Activated naive CD4-positive, alpha-beta T cell treated with anti-CD3 and anti-CD28 coated beads, Interleukin-2, amount 50 U/mL, for 72 hours (primary cell): ENCODE results near the gene OR6X1. TPM values are rescaled to one million over a fixed set of nuclear protein-coding genes. Genes with fewer than 3 reads are reported as not detected.

ENCODE experiments used
- ATAC-seq, 2 donors: fragments of 150-1000 bp; cut with Tn5 transposase; 2 replicates each; pipeline ENCODE4 v1.10.0; 2021; ENCODE audit warnings: mild to moderate bottlenecking in 2 of 2, moderate library complexity in 2 of 2
- DNase-seq, 2 donors: peaks; one replicate each; pipeline ENCODE4 v3.0.0; 2021 to 2022; ENCODE audit warnings: low spot score in 2 of 2
- H3K27ac Mint-ChIP-seq, 2 donors: one replicate each; pipeline ENCODE4 v1.8.0; 2022; ENCODE audit warnings: mild to moderate bottlenecking in 2 of 2, mixed read lengths in 2 of 2
- H3K36me3 Mint-ChIP-seq, 2 donors: one replicate each; pipeline ENCODE4 v1.8.0; 2022; ENCODE audit warnings: mixed read lengths in 2 of 2
- H3K9me3 Mint-ChIP-seq, 2 donors: one replicate each; pipeline ENCODE4 v1.8.0; 2022; ENCODE audit warnings: mixed read lengths in 2 of 2
- total RNA-seq, 2 donors: library from RNA; stranded (reverse); gene quantifications; one replicate each; pipeline ENCODE4 v1.2.3, GENCODE V29; 2022

The OR6X1 gene, protein sequence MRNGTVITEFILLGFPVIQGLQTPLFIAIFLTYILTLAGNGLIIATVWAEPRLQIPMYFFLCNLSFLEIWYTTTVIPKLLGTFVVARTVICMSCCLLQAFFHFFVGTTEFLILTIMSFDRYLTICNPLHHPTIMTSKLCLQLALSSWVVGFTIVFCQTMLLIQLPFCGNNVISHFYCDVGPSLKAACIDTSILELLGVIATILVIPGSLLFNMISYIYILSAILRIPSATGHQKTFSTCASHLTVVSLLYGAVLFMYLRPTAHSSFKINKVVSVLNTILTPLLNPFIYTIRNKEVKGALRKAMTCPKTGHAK
- total RNA-seq: not detected

DNA sequence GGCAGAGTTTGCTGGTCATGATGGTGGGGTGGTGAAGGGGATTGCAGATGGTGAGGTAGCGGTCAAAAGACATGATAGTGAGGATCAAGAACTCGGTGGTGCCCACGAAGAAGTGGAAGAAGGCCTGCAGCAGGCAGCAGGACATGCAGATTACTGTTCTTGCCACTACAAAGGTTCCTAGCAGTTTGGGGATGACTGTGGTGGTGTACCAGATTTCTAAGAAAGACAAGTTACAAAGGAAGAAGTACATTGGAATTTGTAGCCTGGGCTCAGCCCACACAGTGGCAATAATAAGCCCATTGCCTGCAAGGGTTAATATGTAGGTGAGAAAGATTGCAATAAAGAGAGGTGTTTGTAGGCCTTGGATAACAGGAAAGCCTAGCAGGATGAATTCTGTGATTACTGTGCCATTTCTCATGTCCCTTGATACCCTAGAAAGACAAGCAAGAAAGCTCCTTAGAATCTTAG is at the start of gene OR6X1:
Gene OR6X1 (minus strand): TSS at position 418 of the 468 bp plus-strand sequence. CDS start 0 bp downstream, at position 418.
- no peaks in the 10 kb centered on the region for H3K9me3 Mint-ChIP-seq
- H3K36me3 Mint-ChIP-seq: no peaks in the 10 kb centered on the region
- ATAC-seq (peak in 1 of 2 donors; percentile 55), DNase-seq (no peak)
- no peak within 1 kb of the TSS for H3K27ac Mint-ChIP-seq

DNA sequence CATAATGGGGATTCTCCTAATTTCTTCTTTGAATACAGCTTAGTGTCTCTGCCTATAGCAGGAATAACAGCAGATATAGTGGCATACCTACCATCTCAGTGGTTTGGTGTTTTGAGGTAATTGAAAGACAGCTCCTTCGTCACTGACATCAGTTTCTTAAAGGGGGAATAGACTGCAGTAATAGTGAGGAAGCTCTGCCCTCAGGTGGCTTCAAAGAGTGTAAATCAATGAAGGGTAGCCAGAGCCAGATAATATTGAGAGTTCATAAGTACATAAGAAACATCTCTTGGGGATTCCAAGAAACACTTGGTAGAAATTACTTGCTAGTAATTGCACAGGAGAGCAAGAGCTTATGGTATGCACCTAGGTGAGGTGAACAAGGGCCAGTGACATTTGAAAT is 47.4 kb upstream of the OR6X1 start:
- Mint-ChIP-seq H3K9me3 (no peaks in the 10 kb centered on the region), H3K36me3 (no peaks in the 10 kb centered on the region), H3K27ac (no peak overlapping the region)
- DNase-seq: no peak
- no peak for ATAC-seq

DNA sequence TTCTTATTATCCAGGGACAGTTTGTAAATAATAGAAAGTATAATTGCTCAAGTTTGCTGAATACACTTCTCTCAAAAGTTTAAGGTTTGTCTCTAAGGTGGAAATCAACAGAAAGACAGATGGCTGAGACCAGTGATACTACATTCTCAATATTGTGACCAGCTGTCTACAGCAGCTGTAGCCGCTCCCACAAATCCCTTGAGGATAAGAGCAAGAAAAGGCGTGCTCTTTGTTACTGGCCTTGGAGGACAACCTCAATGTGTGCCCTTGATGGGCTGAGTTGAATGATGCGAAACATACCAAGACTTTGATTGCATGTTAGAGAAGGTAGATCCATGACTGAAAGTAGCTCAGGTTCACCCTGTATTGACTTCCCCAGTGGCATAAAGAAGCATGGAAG is 45.7 kb upstream of the OR6X1 start:
- H3K27ac Mint-ChIP-seq: no peak overlapping the region
- no peak for ATAC-seq
- H3K9me3 Mint-ChIP-seq: no peaks in the 10 kb centered on the region
- no peak for DNase-seq
- no peaks in the 10 kb centered on the region for H3K36me3 Mint-ChIP-seq

DNA sequence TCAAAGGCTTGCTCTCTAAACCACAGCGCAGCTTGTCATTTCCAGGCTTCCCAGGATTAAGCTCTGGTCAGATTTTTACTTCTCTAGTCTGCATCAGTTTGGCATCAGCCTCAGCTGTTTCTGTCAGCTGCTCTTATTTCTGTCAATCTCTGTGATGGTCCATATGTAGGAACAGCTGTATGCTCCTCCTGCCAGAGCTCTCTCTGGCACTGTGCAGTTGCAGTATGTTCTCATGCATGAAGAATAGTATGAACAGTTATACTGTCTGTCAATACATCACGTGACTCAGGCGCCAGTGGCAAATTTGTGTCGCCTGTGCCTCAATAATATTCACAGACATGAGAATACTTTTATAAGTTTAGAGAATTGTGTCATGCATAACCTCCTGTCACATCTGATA is 45.1 kb upstream of the OR6X1 start:
- DNase-seq (no peak), ATAC-seq (no peak)
- Mint-ChIP-seq H3K27ac (no peak overlapping the region), H3K9me3 (no peaks in the 10 kb centered on the region), H3K36me3 (no peaks in the 10 kb centered on the region)

- H3K9me3 Mint-ChIP-seq: no peaks in the 10 kb centered on the region
- no peaks in the 10 kb centered on the region for H3K36me3 Mint-ChIP-seq
Measured at GRCh38 chr11:123798513-123799252, 44.4 kb upstream of the OR6X1 start.

DNA sequence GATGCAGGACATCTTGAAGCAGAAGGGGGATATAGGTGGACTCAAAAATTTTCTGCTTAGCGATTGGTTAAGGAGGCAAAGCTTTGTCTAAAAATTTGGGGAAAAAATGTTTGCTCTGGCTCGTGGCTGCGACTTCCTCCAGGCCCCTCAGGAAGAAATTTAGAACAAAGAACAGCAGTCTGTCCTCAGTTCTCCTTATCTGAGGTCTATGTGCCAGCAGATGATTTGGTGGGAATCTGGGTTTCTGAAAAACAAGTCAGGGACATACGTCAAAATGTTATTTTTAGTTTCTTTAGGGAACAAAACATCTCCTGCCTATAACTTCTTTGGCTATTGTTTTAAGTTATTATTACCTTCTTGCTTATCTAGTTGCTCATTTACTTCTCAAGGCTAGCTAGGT is 43.8 kb upstream of the OR6X1 start:
- DNase-seq (no peak), ATAC-seq (no peak)
- no peaks in the 10 kb centered on the region for H3K36me3 Mint-ChIP-seq
- no peak overlapping the region for H3K27ac Mint-ChIP-seq
- H3K9me3 Mint-ChIP-seq: no peaks in the 10 kb centered on the region

More at GRCh38 chr11:123798513-123799252, 44.4 kb upstream of the OR6X1 start:
- ATAC-seq (no peak), DNase-seq (no peak)
- H3K27ac Mint-ChIP-seq: no peak overlapping the region

- no peak for DNase-seq
- no peaks in the 10 kb centered on the region for H3K36me3 Mint-ChIP-seq
- H3K27ac Mint-ChIP-seq: no peak overlapping the region
- ATAC-seq: no peak
- H3K9me3 Mint-ChIP-seq: no peaks in the 10 kb centered on the region
Measured at GRCh38 chr11:123797541-123797940, 43.2 kb upstream of the OR6X1 start.

DNA sequence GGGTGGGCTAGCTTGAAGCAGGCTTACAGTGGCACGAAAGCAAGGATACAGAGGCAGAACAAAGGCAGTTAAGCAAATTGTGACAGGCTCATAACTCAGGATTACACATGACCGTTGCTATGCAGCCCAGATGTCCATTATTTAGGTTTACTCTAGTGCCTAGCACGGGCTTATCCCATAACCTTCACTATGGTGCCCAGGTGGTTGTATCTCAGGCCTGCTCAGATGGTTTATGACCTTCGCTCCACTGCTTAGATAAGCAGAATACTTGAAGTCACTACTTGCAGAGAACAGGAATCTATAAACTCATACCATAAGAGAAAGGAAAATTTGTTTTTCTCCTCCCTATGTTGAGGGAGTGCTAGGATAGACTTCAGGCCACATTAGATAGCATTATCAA is 42.8 kb upstream of the OR6X1 start:
- ATAC-seq: no peak
- no peak overlapping the region for H3K27ac Mint-ChIP-seq
- no peaks in the 10 kb centered on the region for H3K36me3 Mint-ChIP-seq
- DNase-seq: no peak
- H3K9me3 Mint-ChIP-seq: no peaks in the 10 kb centered on the region

DNA sequence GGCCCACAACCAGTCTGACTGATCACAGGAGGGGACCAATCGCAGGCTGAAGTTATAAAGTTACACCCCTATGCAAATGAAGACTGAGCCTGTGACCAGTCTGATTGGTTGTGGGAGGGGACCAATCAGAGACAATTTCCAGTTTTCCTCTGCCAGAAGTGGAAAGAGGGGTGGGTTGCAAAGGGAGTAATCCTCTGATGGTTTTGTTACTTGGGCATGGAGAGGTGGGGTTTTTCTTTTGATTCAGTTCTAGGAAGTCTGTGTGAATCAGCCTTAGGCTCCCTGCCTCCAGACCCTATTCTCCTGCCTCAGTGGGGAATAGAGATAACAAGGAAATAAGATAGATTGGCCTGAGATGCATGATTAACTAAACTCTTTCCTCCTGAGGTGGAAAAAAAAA is 41.9 kb upstream of the OR6X1 start:
- H3K9me3 Mint-ChIP-seq: no peaks in the 10 kb centered on the region
- no peak overlapping the region for H3K27ac Mint-ChIP-seq
- ATAC-seq: no peak
- DNase-seq: no peak
- no peaks in the 10 kb centered on the region for H3K36me3 Mint-ChIP-seq

DNA sequence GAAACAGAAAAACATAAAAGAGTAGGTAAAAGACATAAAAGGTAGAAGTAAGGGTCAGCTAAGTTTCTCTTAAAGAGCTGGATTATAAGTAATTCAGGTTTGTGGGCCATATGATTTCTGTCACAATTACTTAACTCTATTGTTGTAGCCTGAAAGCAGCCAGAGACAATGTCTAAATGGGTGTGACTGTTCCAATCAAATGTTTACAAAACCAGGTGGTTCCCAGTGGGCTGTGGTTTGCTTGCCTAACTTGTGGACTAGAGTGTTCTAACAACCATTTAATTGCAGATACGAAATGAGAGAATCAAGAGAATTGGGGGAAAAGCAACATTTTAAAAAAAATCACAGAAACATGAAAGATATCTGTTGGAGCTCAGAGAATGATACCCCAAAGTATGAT is 29.2 kb upstream of the OR6X1 start:
- ATAC-seq (no peak), DNase-seq (no peak)
- Mint-ChIP-seq H3K27ac (no peak overlapping the region), H3K9me3 (peaks cover 0 to 9% of the 10 kb centered on the region in 2 donors), H3K36me3 (no peaks in the 10 kb centered on the region)

DNA sequence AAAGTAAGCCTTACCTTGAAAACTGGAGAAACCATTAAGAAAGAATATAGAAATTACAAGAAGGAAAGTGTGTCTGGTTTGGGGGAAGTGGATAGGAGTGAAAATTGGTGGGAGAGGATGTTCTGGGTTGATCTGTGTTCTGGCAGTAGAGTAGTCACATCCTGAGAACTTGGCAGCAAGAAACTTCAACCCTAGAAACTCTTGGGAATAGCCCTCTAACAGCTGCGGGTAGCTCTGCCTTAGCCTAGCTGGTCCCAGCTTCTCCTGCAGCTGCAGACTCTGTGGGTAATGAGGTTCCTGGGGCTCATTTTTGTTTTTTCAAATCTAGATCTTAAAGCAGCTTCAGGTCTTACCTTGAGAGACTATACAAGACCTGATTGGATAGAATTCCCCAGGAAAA is 24.2 kb upstream of the OR6X1 start:
- Mint-ChIP-seq H3K27ac (no peak overlapping the region), H3K9me3 (no peaks in the 10 kb centered on the region), H3K36me3 (no peaks in the 10 kb centered on the region)
- ATAC-seq (no peak), DNase-seq (no peak)

DNA sequence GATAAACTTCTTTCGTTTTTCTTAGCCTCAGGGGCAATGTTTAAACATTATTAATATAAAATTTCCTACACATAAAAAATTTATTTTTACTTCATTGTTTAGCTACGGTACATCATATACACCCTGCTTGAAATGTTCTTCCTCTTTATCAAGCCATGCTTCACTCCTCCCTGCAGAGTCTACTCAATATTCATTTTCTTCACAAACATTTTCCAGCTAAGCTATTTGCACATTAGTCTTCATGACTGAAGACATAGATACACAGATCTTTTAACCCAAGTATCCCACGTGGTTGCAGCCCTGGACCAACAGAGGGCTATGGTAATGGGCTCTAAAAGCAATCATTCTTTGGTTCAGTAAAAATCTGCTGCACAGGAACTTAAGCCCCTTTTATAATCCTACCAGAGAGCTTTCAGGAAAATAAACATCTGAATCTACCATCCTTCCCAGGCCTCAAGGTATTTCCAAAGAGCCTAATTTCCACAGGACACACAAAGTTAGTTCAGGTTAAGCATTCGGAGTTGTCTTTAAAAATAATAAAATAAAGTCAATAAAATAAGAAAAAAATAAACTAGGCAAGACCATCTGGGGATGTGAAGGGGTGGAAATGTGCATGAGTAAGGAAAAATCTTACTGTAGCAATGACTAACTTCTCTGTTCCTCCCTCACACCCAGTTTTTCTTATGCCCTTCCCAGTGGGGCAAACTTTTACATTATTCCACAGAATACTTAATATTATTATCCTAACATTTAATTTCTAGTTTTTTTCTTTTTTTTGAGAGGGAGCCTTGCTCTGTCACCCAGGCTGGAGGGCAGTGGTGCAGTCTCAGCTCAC is 21.6 kb upstream of the OR6X1 start:
- DNase-seq (no peak), ATAC-seq (no peak)
- H3K9me3 Mint-ChIP-seq: no peaks in the 10 kb centered on the region
- no peak overlapping the region for H3K27ac Mint-ChIP-seq
- no peaks in the 10 kb centered on the region for H3K36me3 Mint-ChIP-seq

GRCh38 chr11:123775289-123775688 is 21.0 kb upstream of the OR6X1 start:
- Mint-ChIP-seq H3K9me3 (no peaks in the 10 kb centered on the region), H3K36me3 (no peaks in the 10 kb centered on the region), H3K27ac (no peak overlapping the region)
- ATAC-seq (no peak), DNase-seq (no peak)

DNA sequence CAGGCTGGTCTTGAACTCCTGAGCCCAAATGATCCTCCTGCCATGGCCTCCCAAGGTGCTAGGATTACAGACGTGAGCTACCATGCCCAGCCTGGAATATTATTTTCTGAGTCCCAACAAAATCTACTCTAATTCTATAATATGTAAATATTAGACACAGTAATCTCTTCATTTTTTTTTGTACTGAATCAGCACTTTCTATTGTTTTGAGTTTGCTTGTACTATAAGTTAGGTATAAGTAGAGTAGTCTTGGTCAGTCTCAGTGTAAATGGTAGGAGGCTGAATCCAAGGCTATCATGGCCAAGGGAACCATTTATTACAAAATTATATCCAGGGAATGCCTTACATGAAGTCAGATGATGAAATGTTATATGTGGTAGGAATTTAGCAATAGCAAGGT is 19.6 kb upstream of the OR6X1 start:
- Mint-ChIP-seq H3K27ac (peak overlapping the region in 1 of 2 donors; percentile 37), H3K9me3 (no peaks in the 10 kb centered on the region), H3K36me3 (no peaks in the 10 kb centered on the region)
- DNase-seq (no peak), ATAC-seq (no peak)

DNA sequence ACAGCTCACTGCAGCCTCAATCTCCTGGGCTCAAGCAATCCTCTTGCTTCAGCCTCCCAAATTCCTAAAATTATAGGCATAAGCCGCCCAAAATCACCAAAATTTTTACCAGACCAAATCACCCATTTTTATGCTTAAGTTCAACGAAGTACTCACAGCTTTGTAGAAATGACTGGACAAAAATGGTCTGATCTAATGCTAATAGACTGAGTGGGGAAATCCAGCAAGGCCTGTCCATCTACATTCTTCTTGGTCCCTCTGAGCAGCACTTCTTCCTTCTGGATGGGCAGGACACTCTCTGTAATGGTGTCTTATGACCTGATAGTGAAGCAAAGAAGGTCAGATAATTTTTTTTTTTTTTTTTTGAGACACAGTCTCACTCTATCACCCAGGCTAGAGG is 18.7 kb upstream of the OR6X1 start:
- no peak for DNase-seq
- ATAC-seq: no peak
- H3K36me3 Mint-ChIP-seq: no peaks in the 10 kb centered on the region
- no peak overlapping the region for H3K27ac Mint-ChIP-seq
- H3K9me3 Mint-ChIP-seq: no peaks in the 10 kb centered on the region

DNA sequence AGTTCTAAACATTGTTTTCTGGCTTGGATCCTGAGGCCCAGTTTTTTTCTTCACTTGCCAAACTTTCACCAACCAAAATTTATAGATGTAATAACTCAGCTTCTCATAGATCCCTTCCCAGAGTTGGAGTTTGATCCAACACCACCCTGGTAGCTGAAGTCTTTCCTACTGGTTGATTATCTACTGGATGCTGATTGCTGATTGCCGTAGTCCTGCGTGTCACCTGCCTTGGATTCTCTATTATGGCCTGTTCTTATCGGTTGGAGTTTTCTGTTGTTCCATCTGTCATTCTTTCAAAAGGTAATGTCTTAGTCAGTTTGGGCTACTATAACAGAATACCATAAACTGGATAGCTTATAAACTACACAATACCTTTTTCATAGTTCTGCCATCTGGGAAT is 17.3 kb upstream of the OR6X1 start:
- DNase-seq: no peak
- no peaks in the 10 kb centered on the region for H3K36me3 Mint-ChIP-seq
- H3K9me3 Mint-ChIP-seq: no peaks in the 10 kb centered on the region
- ATAC-seq: no peak
- no peak overlapping the region for H3K27ac Mint-ChIP-seq

- Mint-ChIP-seq H3K36me3 (no peaks in the 10 kb centered on the region), H3K9me3 (no peaks in the 10 kb centered on the region), H3K27ac (no peak overlapping the region)
- DNase-seq (no peak), ATAC-seq (no peak)
Measured at GRCh38 chr11:123770712-123771111, 16.4 kb upstream of the OR6X1 start.
